ENCODE results near the gene PDS5A.
"Not testable (repeated sequence)": the region's sequence is repeated elsewhere in the genome, so short reads cannot be mapped to it uniquely, and the experiment has no call there.

Gene PDS5A

GRCh38 chr4:39977489-39978377, at the start of gene PDS5A:
Gene PDS5A (minus strand): TSS chr4:39977911. CDS start chr4:39976577, 1,334 bp downstream.
- H3K27me3 Mint-ChIP-seq = no peaks in the 10 kb centered on the region
- peaks cover 39% of the 10 kb centered on the region for H3K36me3 Mint-ChIP-seq (ENCODE audit: low read depth)
- peaks cover 42% of the 10 kb centered on the region for H3K4me1 Mint-ChIP-seq (ENCODE audit: low read depth)
- no peaks in the 10 kb centered on the region for H3K9me3 Mint-ChIP-seq
- H3K4me3 Mint-ChIP-seq = peak within 1 kb of the TSS; percentile 89
- peak within 1 kb of the TSS; percentile 99 for H3K27ac Mint-ChIP-seq
- DNase-seq = peak; percentile 93

- not testable (repeated sequence) for H3K27ac Mint-ChIP-seq; H3K4me1 Mint-ChIP-seq (ENCODE audit: low read depth); H3K4me3 Mint-ChIP-seq; DNase-seq; H3K27me3 Mint-ChIP-seq; H3K9me3 Mint-ChIP-seq; H3K36me3 Mint-ChIP-seq (ENCODE audit: low read depth)
Observed at GRCh38 chr4:40024049-40024448, 46.3 kb upstream of the PDS5A start.

- not testable (repeated sequence) for H3K27ac Mint-ChIP-seq; H3K4me1 Mint-ChIP-seq (ENCODE audit: low read depth); H3K9me3 Mint-ChIP-seq; H3K27me3 Mint-ChIP-seq; H3K4me3 Mint-ChIP-seq; H3K36me3 Mint-ChIP-seq (ENCODE audit: low read depth); DNase-seq
Observed at GRCh38 chr4:40021116-40021515, 43.4 kb upstream of the PDS5A start.

GRCh38 chr4:40020221-40020620, 42.5 kb upstream of the PDS5A start:
- H3K27me3 Mint-ChIP-seq = no peaks in the 10 kb centered on the region
- no peak for DNase-seq
- no peaks in the 10 kb centered on the region for H3K9me3 Mint-ChIP-seq
- no peak overlapping the region for H3K27ac Mint-ChIP-seq
- no peaks in the 10 kb centered on the region for H3K36me3 Mint-ChIP-seq (ENCODE audit: low read depth)
- H3K4me1 Mint-ChIP-seq (ENCODE audit: low read depth) = no peaks in the 10 kb centered on the region
- H3K4me3 Mint-ChIP-seq = no peak overlapping the region

- no peaks in the 10 kb centered on the region for H3K27me3 Mint-ChIP-seq
- H3K9me3 Mint-ChIP-seq = no peaks in the 10 kb centered on the region
- DNase-seq = no peak
- H3K36me3 Mint-ChIP-seq (ENCODE audit: low read depth) = no peaks in the 10 kb centered on the region
- H3K4me3 Mint-ChIP-seq = no peak overlapping the region
- H3K27ac Mint-ChIP-seq = no peak overlapping the region
- no peaks in the 10 kb centered on the region for H3K4me1 Mint-ChIP-seq (ENCODE audit: low read depth)
Observed at GRCh38 chr4:40016007-40016406, 38.3 kb upstream of the PDS5A start.

GRCh38 chr4:40003986-40004385, 26.3 kb upstream of the PDS5A start:
- no peak overlapping the region for H3K4me3 Mint-ChIP-seq
- no peaks in the 10 kb centered on the region for H3K36me3 Mint-ChIP-seq (ENCODE audit: low read depth)
- no peaks in the 10 kb centered on the region for H3K4me1 Mint-ChIP-seq (ENCODE audit: low read depth)
- H3K27me3 Mint-ChIP-seq = no peaks in the 10 kb centered on the region
- H3K27ac Mint-ChIP-seq = no peak overlapping the region
- no peaks in the 10 kb centered on the region for H3K9me3 Mint-ChIP-seq
- no peak for DNase-seq

- no peak overlapping the region for H3K27ac Mint-ChIP-seq
Observed at GRCh38 chr4:40000711-40001110, 23.0 kb upstream of the PDS5A start.

GRCh38 chr4:39998659-39999345, 21.1 kb upstream of the PDS5A start:
- Mint-ChIP-seq H3K4me1 (ENCODE audit: low read depth) (no peaks in the 10 kb centered on the region), H3K27ac (no peak overlapping the region), H3K27me3 (no peaks in the 10 kb centered on the region), H3K4me3 (no peak overlapping the region), H3K9me3 (no peaks in the 10 kb centered on the region), H3K36me3 (ENCODE audit: low read depth) (no peaks in the 10 kb centered on the region)
- no peak for DNase-seq

More at GRCh38 chr4:40000711-40001110, 23.0 kb upstream of the PDS5A start:
- H3K27me3 Mint-ChIP-seq = no peaks in the 10 kb centered on the region
- H3K4me3 Mint-ChIP-seq = no peak overlapping the region
- no peaks in the 10 kb centered on the region for H3K36me3 Mint-ChIP-seq (ENCODE audit: low read depth)
- H3K9me3 Mint-ChIP-seq = no peaks in the 10 kb centered on the region
- DNase-seq = no peak
- H3K4me1 Mint-ChIP-seq (ENCODE audit: low read depth) = no peaks in the 10 kb centered on the region

GRCh38 chr4:39996811-39997210, 19.1 kb upstream of the PDS5A start:
- Mint-ChIP-seq H3K36me3 (ENCODE audit: low read depth) (no peaks in the 10 kb centered on the region), H3K9me3 (no peaks in the 10 kb centered on the region), H3K4me3 (no peak overlapping the region), H3K4me1 (ENCODE audit: low read depth) (no peaks in the 10 kb centered on the region), H3K27me3 (no peaks in the 10 kb centered on the region), H3K27ac (no peak overlapping the region)
- DNase-seq = no peak

- H3K27ac Mint-ChIP-seq = no peak overlapping the region
- no peaks in the 10 kb centered on the region for H3K27me3 Mint-ChIP-seq
- DNase-seq = no peak
- H3K36me3 Mint-ChIP-seq (ENCODE audit: low read depth) = no peaks in the 10 kb centered on the region
- H3K9me3 Mint-ChIP-seq = no peaks in the 10 kb centered on the region
- no peak overlapping the region for H3K4me3 Mint-ChIP-seq
- H3K4me1 Mint-ChIP-seq (ENCODE audit: low read depth) = no peaks in the 10 kb centered on the region
Observed at GRCh38 chr4:39994406-39994805, 16.7 kb upstream of the PDS5A start.

- not testable (repeated sequence) for H3K36me3 Mint-ChIP-seq (ENCODE audit: low read depth); H3K9me3 Mint-ChIP-seq; H3K4me1 Mint-ChIP-seq (ENCODE audit: low read depth); H3K27me3 Mint-ChIP-seq; H3K4me3 Mint-ChIP-seq; DNase-seq; H3K27ac Mint-ChIP-seq
Observed at GRCh38 chr4:39989381-39989780, 11.7 kb upstream of the PDS5A start.

- no peak overlapping the region for H3K4me3 Mint-ChIP-seq
- no peaks in the 10 kb centered on the region for H3K9me3 Mint-ChIP-seq
- H3K27ac Mint-ChIP-seq = no peak overlapping the region
- no peaks in the 10 kb centered on the region for H3K4me1 Mint-ChIP-seq (ENCODE audit: low read depth)
- H3K36me3 Mint-ChIP-seq (ENCODE audit: low read depth) = no peaks in the 10 kb centered on the region
- H3K27me3 Mint-ChIP-seq = no peaks in the 10 kb centered on the region
- no peak for DNase-seq
Observed at GRCh38 chr4:39987485-39987884, 9.8 kb upstream of the PDS5A start.

- peaks cover 28% of the 10 kb centered on the region for H3K36me3 Mint-ChIP-seq (ENCODE audit: low read depth)
- no peaks in the 10 kb centered on the region for H3K27me3 Mint-ChIP-seq
- peak overlapping the region; percentile 68 for H3K27ac Mint-ChIP-seq
- no peaks in the 10 kb centered on the region for H3K9me3 Mint-ChIP-seq
- no peak for DNase-seq
- peak overlapping the region; percentile 56 for H3K4me3 Mint-ChIP-seq
- peaks cover 32% of the 10 kb centered on the region for H3K4me1 Mint-ChIP-seq (ENCODE audit: low read depth)
Observed at GRCh38 chr4:39978904-39979303, 1.2 kb upstream of the PDS5A start.

- Mint-ChIP-seq H3K27ac (peak overlapping the region; percentile 99), H3K4me1 (ENCODE audit: low read depth) (peaks cover 36% of the 10 kb centered on the region), H3K9me3 (no peaks in the 10 kb centered on the region), H3K27me3 (no peaks in the 10 kb centered on the region), H3K4me3 (peak overlapping the region; percentile 89), H3K36me3 (ENCODE audit: low read depth) (peaks cover 33% of the 10 kb centered on the region)
- DNase-seq = no peak
Observed at GRCh38 chr4:39978378-39978775, 666 bp upstream of the PDS5A start.

GRCh38 chr4:39976945-39977488, 694 bp downstream of the PDS5A start:
- Mint-ChIP-seq H3K27ac (peak overlapping the region; percentile 89), H3K4me3 (peak overlapping the region; percentile 89), H3K36me3 (ENCODE audit: low read depth) (peaks cover 40% of the 10 kb centered on the region), H3K27me3 (no peaks in the 10 kb centered on the region), H3K9me3 (no peaks in the 10 kb centered on the region), H3K4me1 (ENCODE audit: low read depth) (peaks cover 42% of the 10 kb centered on the region)
- DNase-seq = no peak

All from activated T-cell treated with anti-CD3 and anti-CD28 coated beads, Interleukin-2, amount 50 U/mL, for 24 hours (primary cell).